ENCODE data around the gene CLSTN1.

CLSTN1 gene

GRCh38 chr1:9731051-9731537, 92.7 kb downstream of the CLSTN1 start:
- H3K4me1 ChIP-seq (ENCODE audit: insufficient read depth, low read length, severe bottlenecking): peaks cover 7% of the 10 kb centered on the region
- H3K9me2 ChIP-seq (ENCODE audit: low read depth, low read length): no peaks in the 10 kb centered on the region
- no peak overlapping the region for H3K4me2 ChIP-seq (ENCODE audit: low read length)
- H2AFZ ChIP-seq (ENCODE audit: low read length): no peak overlapping the region
- no peaks in the 10 kb centered on the region for H3K79me2 ChIP-seq (ENCODE audit: insufficient read depth, low read length)
- TF ChIP-seq EZH2 (IDR thresholded peaks at IDR 0.05; ENCODE audit: borderline replicate concordance, low read length): no peak
- no peak for TF ChIP-seq CTCF (IDR thresholded peaks at IDR 0.05; ENCODE audit: low read length)
- H3K36me3 ChIP-seq (ENCODE audit: insufficient read depth, low read length): peaks cover 97% of the 10 kb centered on the region
- H3K4me3 ChIP-seq (ENCODE audit: low read depth, low read length, poor library complexity, severe bottlenecking): no peak overlapping the region
- 0 out of 2 replicates have a peak, but pooled peaks cover 3% of the 10 kb centered on the region for H3F3A ChIP-seq (ENCODE audit: insufficient read depth, low read length)
- H4K20me1 ChIP-seq (ENCODE audit: insufficient read depth, low read length): no peaks in the 10 kb centered on the region
- peak overlapping the region; percentile 56 for H3K27ac ChIP-seq (ENCODE audit: low read depth, low read length, poor library complexity, severe bottlenecking)
- no peak overlapping the region for H3K9ac ChIP-seq (ENCODE audit: low read length)
- no peaks in the 10 kb centered on the region for H3K9me3 ChIP-seq (ENCODE audit: low read length)
- H3K27me3 ChIP-seq (ENCODE audit: insufficient read depth, low read length): no peaks in the 10 kb centered on the region

- Histone ChIP-seq H3F3A (ENCODE audit: insufficient read depth, low read length) (0 out of 2 replicates have a peak, but pooled peaks cover 3% of the 10 kb centered on the region), H3K9me2 (ENCODE audit: low read depth, low read length) (no peaks in the 10 kb centered on the region), H4K20me1 (ENCODE audit: insufficient read depth, low read length) (no peaks in the 10 kb centered on the region), H3K27me3 (ENCODE audit: insufficient read depth, low read length) (no peaks in the 10 kb centered on the region), H3K79me2 (ENCODE audit: insufficient read depth, low read length) (no peaks in the 10 kb centered on the region), H3K4me2 (ENCODE audit: low read length) (no peak overlapping the region), H3K4me1 (ENCODE audit: insufficient read depth, low read length, severe bottlenecking) (peaks cover 7% of the 10 kb centered on the region), H3K27ac (ENCODE audit: low read depth, low read length, poor library complexity, severe bottlenecking) (peak overlapping the region; percentile 56), H3K4me3 (ENCODE audit: low read depth, low read length, poor library complexity, severe bottlenecking) (no peak overlapping the region), H3K9me3 (ENCODE audit: low read length) (no peaks in the 10 kb centered on the region), H3K36me3 (ENCODE audit: insufficient read depth, low read length) (peaks cover 89% of the 10 kb centered on the region), H2AFZ (ENCODE audit: low read length) (no peak overlapping the region), H3K9ac (ENCODE audit: low read length) (no peak overlapping the region)
- TF ChIP-seq EZH2 (IDR thresholded peaks at IDR 0.05; ENCODE audit: borderline replicate concordance, low read length) (no peak), CTCF (IDR thresholded peaks at IDR 0.05; ENCODE audit: low read length) (no peak)
Observed at GRCh38 chr1:9730096-9730901, 93.5 kb downstream of the CLSTN1 start.

- H3K27ac ChIP-seq (ENCODE audit: low read depth, low read length, poor library complexity, severe bottlenecking): peak overlapping the region; percentile 66
- no peak overlapping the region for H3K4me2 ChIP-seq (ENCODE audit: low read length)
- no peaks in the 10 kb centered on the region for H4K20me1 ChIP-seq (ENCODE audit: insufficient read depth, low read length)
- no peak overlapping the region for H3K4me3 ChIP-seq (ENCODE audit: low read depth, low read length, poor library complexity, severe bottlenecking)
- H3K9me2 ChIP-seq (ENCODE audit: low read depth, low read length): no peaks in the 10 kb centered on the region
- H3K9me3 ChIP-seq (ENCODE audit: low read length): no peaks in the 10 kb centered on the region
- 0 out of 2 replicates have a peak, but pooled peaks cover 3% of the 10 kb centered on the region for H3F3A ChIP-seq (ENCODE audit: insufficient read depth, low read length)
- H3K27me3 ChIP-seq (ENCODE audit: insufficient read depth, low read length): no peaks in the 10 kb centered on the region
- H3K36me3 ChIP-seq (ENCODE audit: insufficient read depth, low read length): peaks cover 85% of the 10 kb centered on the region
- TF ChIP-seq CTCF (IDR thresholded peaks at IDR 0.05; ENCODE audit: low read length): no peak
- no peak for TF ChIP-seq EZH2 (IDR thresholded peaks at IDR 0.05; ENCODE audit: borderline replicate concordance, low read length)
- no peak overlapping the region for H2AFZ ChIP-seq (ENCODE audit: low read length)
- peaks cover 7% of the 10 kb centered on the region for H3K4me1 ChIP-seq (ENCODE audit: insufficient read depth, low read length, severe bottlenecking)
- no peak overlapping the region for H3K9ac ChIP-seq (ENCODE audit: low read length)
- no peaks in the 10 kb centered on the region for H3K79me2 ChIP-seq (ENCODE audit: insufficient read depth, low read length)
Observed at GRCh38 chr1:9729523-9729922, 94.2 kb downstream of the CLSTN1 start.

All from OCI-LY1 (cell line).